Measurements from ENCODE around the gene SLC12A8.

Gene SLC12A8

DNA sequence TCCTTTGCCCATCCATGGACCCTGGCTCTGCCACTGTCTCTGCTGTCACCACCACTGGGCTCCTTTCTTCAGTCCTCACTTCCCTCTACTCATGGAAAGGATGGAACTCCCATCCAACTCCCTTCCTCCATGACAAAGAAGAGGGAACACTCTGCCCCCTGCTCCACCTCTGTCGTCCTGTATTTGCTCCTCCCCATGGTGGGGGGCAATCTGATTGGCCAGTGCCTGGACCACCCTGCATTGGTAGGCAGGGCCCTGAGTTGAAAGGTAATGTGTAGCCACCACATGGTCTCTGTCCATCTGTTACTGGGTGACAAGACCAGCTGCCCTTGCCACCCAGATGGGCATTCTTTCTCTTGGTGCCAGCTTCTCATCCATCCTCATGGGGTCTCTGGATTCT lies 136.1 kb downstream of the SLC12A8 start:
- H3K4me2 ChIP-seq (ENCODE audit: low read depth, low read length): no peak overlapping the region
- H4K20me1 ChIP-seq (ENCODE audit: insufficient read depth, low read length): no peaks in the 10 kb centered on the region
- H3K79me2 ChIP-seq (ENCODE audit: low read length): no peaks in the 10 kb centered on the region
- TF ChIP-seq CTCF (IDR thresholded peaks at IDR 0.05; ENCODE audit: low read length) (no peak), EZH2phosphoT487 (IDR thresholded peaks at IDR 0.05; ENCODE audit: low read length) (no peak), EZH2 (optimal IDR thresholded peaks at IDR 0.05; ENCODE audit: low read depth, low read length) (no peak)
- no peak overlapping the region for H2AFZ ChIP-seq (ENCODE audit: low read length)
- no peaks in the 10 kb centered on the region for H3K9me2 ChIP-seq (replicated peaks; ENCODE audit: insufficient read depth, low read length)
- no peaks in the 10 kb centered on the region for H3K9me3 ChIP-seq (replicated peaks; ENCODE audit: insufficient read depth, low read length)
- DNase-seq: no peak
- no peaks in the 10 kb centered on the region for H3K27me3 ChIP-seq (replicated peaks; ENCODE audit: insufficient read depth, low read length)
- no peak overlapping the region for H3K4me3 ChIP-seq (ENCODE audit: low read length)
- no peak overlapping the region for H3K27ac ChIP-seq (ENCODE audit: low read length)
- no peaks in the 10 kb centered on the region for H3K36me3 ChIP-seq (replicated peaks; ENCODE audit: insufficient read depth, low read length)
- no peak overlapping the region for H3K9ac ChIP-seq (ENCODE audit: low read length)
- no peaks in the 10 kb centered on the region for H3F3A ChIP-seq (ENCODE audit: insufficient read depth, low read length)
- H3K4me1 ChIP-seq (ENCODE audit: low read length): no peaks in the 10 kb centered on the region

- Histone ChIP-seq H3K9me2 (replicated peaks; ENCODE audit: insufficient read depth, low read length) (no peaks in the 10 kb centered on the region), H3K4me2 (ENCODE audit: low read depth, low read length) (no peak overlapping the region), H3K79me2 (ENCODE audit: low read length) (no peaks in the 10 kb centered on the region), H3F3A (ENCODE audit: insufficient read depth, low read length) (no peaks in the 10 kb centered on the region), H4K20me1 (ENCODE audit: insufficient read depth, low read length) (no peaks in the 10 kb centered on the region), H3K36me3 (replicated peaks; ENCODE audit: insufficient read depth, low read length) (no peaks in the 10 kb centered on the region), H3K9me3 (replicated peaks; ENCODE audit: insufficient read depth, low read length) (no peaks in the 10 kb centered on the region), H3K27me3 (replicated peaks; ENCODE audit: insufficient read depth, low read length) (no peaks in the 10 kb centered on the region), H3K9ac (ENCODE audit: low read length) (no peak overlapping the region), H2AFZ (ENCODE audit: low read length) (no peak overlapping the region), H3K4me1 (ENCODE audit: low read length) (no peaks in the 10 kb centered on the region), H3K4me3 (ENCODE audit: low read length) (no peak overlapping the region), H3K27ac (ENCODE audit: low read length) (no peak overlapping the region)
- no peak for DNase-seq
- TF ChIP-seq EZH2phosphoT487 (IDR thresholded peaks at IDR 0.05; ENCODE audit: low read length) (no peak), CTCF (IDR thresholded peaks at IDR 0.05; ENCODE audit: low read length) (no peak), EZH2 (optimal IDR thresholded peaks at IDR 0.05; ENCODE audit: low read depth, low read length) (no peak)
Observed at GRCh38 chr3:125075738-125076137, 136.8 kb downstream of the SLC12A8 start.

DNA sequence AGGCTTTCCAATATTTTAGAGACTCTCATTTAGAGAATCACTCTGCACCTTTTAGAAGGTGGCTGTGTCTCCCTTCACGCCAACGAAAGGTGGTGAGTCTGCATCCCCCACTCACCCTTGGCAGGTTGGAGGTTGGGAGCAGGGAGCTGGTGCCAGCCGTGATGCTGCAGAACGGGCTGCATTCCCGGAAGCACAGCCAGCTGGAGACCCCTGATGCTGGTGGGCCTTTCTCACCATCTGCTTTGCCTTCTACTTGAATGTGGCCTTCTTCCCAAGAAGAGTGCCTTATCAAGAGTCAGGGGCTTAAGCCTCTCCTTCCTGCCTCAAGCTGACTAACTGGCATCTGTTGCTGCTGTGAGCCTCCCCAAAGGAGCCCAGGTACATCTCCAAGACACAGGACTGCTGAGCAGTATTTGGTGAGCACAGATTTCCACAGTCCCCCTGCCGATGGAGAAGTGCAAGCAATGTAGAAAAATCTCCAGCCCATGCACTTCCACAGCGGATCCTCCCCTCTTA lies 139.1 kb downstream of the SLC12A8 start:
- Histone ChIP-seq H3K4me1 (ENCODE audit: low read length) (no peaks in the 10 kb centered on the region), H3K27ac (ENCODE audit: low read length) (no peak overlapping the region), H3K4me2 (ENCODE audit: low read depth, low read length) (no peak overlapping the region), H2AFZ (ENCODE audit: low read length) (no peak overlapping the region), H3F3A (ENCODE audit: insufficient read depth, low read length) (no peaks in the 10 kb centered on the region), H3K9me3 (replicated peaks; ENCODE audit: insufficient read depth, low read length) (no peaks in the 10 kb centered on the region), H3K4me3 (ENCODE audit: low read length) (no peak overlapping the region), H4K20me1 (ENCODE audit: insufficient read depth, low read length) (no peaks in the 10 kb centered on the region), H3K9ac (ENCODE audit: low read length) (no peak overlapping the region), H3K27me3 (replicated peaks; ENCODE audit: insufficient read depth, low read length) (no peaks in the 10 kb centered on the region), H3K79me2 (ENCODE audit: low read length) (no peaks in the 10 kb centered on the region), H3K9me2 (replicated peaks; ENCODE audit: insufficient read depth, low read length) (no peaks in the 10 kb centered on the region), H3K36me3 (replicated peaks; ENCODE audit: insufficient read depth, low read length) (no peaks in the 10 kb centered on the region)
- no peak for DNase-seq
- TF ChIP-seq CTCF (IDR thresholded peaks at IDR 0.05; ENCODE audit: low read length) (no peak), EZH2phosphoT487 (IDR thresholded peaks at IDR 0.05; ENCODE audit: low read length) (no peak), EZH2 (optimal IDR thresholded peaks at IDR 0.05; ENCODE audit: low read depth, low read length) (no peak)
